Stimulated activated naive B cell treated with anti-CD40 and anti-IgM and Interleukin-4, amounts not matched to agents 10 μg/mL and 1 μg/mL and 100 μg/mL, for 72 hours (primary cell): ENCODE results near the gene PXYLP1.

Experiments
- ATAC-seq, 2 donors: fragments of 150-1000 bp; cut with Tn5 transposase; replicated peaks; 2 replicates each; pipeline ENCODE4 v1.10.0; 2021; ENCODE audit warnings: moderate library complexity in 1 of 2
- DNase-seq: peaks from one replicate; pipeline ENCODE4 v3.0.0; 2021
- H3K27ac Mint-ChIP-seq: one replicate; pipeline ENCODE4 v1.8.0; 2022; ENCODE audit warnings: mild to moderate bottlenecking, mixed read lengths
- H3K27me3 Mint-ChIP-seq, 2 donors: one replicate each; pipeline ENCODE4 v1.8.0; 2022; ENCODE audit warnings: mixed read lengths in 2 of 2
- H3K36me3 Mint-ChIP-seq, 2 donors: one replicate each; pipeline ENCODE4 v1.8.0; 2022; ENCODE audit warnings: mixed read lengths in 2 of 2, mild to moderate bottlenecking in 1 of 2
- H3K4me1 Mint-ChIP-seq, 2 donors: one replicate each; pipeline ENCODE4 v1.8.0; 2022; ENCODE audit warnings: mixed read lengths in 2 of 2, mild to moderate bottlenecking in 1 of 2
- H3K4me3 Mint-ChIP-seq, 2 donors: one replicate each; pipeline ENCODE4 v1.8.0; 2022; ENCODE audit warnings: mild to moderate bottlenecking in 2 of 2, mixed read lengths in 2 of 2, moderate library complexity in 1 of 2
- H3K9me3 Mint-ChIP-seq, 2 donors: one replicate each; pipeline ENCODE4 v1.8.0; 2022; ENCODE audit warnings: mixed read lengths in 2 of 2, mild to moderate bottlenecking in 1 of 2

The PXYLP1 gene

DNA sequence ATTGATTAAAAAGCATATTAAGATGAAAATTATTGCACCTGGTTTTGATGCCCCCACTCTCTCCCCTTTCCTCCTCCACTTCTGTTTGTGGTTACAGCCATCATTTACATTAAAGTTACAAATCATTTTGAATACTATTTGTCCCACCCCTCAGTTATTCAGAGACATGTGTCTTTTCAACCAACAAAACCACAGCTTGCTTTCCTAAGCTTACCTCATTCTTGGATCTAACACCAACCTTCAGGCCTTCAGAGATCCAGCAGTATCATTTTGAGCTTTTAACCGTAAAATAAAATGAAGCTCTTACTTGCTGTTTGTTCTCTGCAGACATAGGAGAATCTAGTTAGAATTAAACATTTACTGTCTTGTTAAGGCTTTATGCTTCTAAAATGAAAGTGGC, 4.7 kb downstream of the PXYLP1 start:
- ATAC-seq (no peak), DNase-seq (no peak)
- H3K9me3 Mint-ChIP-seq = no peaks in the 10 kb centered on the region
- no peaks in the 10 kb centered on the region for H3K36me3 Mint-ChIP-seq
- no peak overlapping the region for H3K4me3 Mint-ChIP-seq
- H3K4me1 Mint-ChIP-seq = peaks cover 5 to 8% of the 10 kb centered on the region in 2 donors
- peaks cover 4 to 7% of the 10 kb centered on the region in 2 donors for H3K27me3 Mint-ChIP-seq
- H3K27ac Mint-ChIP-seq = no peak overlapping the region

DNA sequence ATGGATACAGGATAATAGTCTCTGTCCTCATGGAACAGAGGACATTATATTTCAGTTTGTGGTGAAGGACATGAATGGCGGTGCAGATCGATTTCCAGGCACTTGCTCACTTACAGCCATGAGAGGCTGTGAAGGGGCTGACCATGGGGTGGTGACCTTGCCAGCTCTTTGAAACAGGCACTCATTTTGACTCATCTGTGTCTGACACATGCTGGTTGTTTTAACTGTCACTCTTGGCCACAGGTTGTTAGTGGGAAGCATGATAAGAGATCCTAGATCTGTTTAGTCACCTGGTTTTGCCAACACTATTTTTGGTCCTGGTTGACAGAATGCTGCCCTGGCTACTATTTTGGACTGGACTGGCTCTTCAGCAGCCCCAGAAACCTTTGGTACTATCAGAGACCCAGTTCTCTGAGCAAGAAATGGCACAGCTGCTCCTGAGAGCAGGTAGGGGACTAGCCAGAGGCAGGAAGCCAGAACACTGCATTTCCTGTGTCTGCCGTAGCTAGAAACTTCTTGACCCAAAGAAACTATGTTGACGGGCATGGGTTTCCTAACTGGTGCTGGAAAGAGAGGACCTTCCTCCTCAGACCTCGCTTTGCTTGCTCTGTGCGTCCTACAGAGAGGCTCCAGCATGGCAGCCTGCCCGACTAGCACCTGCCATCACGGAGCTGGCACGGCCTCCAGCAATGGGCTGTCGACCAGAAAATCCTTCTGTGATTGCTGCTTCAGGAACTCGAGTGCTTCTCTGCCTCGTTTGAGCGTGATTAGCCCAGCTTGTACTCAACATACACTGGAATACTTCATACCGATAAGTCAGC, 6.3 kb downstream of the PXYLP1 start:
- Mint-ChIP-seq H3K27ac (no peak overlapping the region), H3K4me1 (no peaks in the 10 kb centered on the region), H3K9me3 (no peaks in the 10 kb centered on the region), H3K27me3 (peaks cover 0 to under 1% of the 10 kb centered on the region in 2 donors), H3K36me3 (no peaks in the 10 kb centered on the region), H3K4me3 (no peak overlapping the region)
- DNase-seq (no peak), ATAC-seq (no peak)

GRCh38 chr3:141239511-141240281, 8.1 kb downstream of the PXYLP1 start:
- peaks cover 4 to 6% of the 10 kb centered on the region in 2 donors for H3K4me1 Mint-ChIP-seq
- no peaks in the 10 kb centered on the region for H3K27me3 Mint-ChIP-seq
- no peak overlapping the region for H3K27ac Mint-ChIP-seq
- H3K36me3 Mint-ChIP-seq = no peaks in the 10 kb centered on the region
- ATAC-seq = no peak
- H3K9me3 Mint-ChIP-seq = no peaks in the 10 kb centered on the region
- H3K4me3 Mint-ChIP-seq = no peak overlapping the region
- DNase-seq = no peak

DNA sequence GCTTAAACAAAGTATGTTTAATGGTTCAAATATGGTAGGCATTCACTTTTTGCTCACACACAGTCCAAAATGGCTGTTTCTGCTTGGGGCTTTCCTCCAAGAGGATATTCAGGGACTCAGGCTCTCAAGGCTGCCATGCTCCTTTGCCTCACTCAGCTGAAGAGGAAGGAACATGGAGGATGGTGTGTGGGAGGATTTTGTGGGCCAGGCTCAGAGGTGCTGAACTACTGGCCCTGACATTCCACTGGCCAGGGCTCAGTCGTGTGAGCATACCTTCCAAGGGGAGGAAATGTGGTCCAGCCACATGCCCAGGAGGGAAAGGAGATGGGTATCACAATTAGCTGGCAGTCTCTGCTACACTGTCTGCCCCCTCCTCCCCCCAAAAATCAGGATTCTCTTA, 8.7 kb downstream of the PXYLP1 start:
- Mint-ChIP-seq H3K4me3 (no peak overlapping the region), H3K9me3 (no peaks in the 10 kb centered on the region), H3K4me1 (peaks cover 4 to 6% of the 10 kb centered on the region in 2 donors), H3K36me3 (no peaks in the 10 kb centered on the region), H3K27ac (no peak overlapping the region), H3K27me3 (no peaks in the 10 kb centered on the region)
- DNase-seq (no peak), ATAC-seq (no peak)

DNA sequence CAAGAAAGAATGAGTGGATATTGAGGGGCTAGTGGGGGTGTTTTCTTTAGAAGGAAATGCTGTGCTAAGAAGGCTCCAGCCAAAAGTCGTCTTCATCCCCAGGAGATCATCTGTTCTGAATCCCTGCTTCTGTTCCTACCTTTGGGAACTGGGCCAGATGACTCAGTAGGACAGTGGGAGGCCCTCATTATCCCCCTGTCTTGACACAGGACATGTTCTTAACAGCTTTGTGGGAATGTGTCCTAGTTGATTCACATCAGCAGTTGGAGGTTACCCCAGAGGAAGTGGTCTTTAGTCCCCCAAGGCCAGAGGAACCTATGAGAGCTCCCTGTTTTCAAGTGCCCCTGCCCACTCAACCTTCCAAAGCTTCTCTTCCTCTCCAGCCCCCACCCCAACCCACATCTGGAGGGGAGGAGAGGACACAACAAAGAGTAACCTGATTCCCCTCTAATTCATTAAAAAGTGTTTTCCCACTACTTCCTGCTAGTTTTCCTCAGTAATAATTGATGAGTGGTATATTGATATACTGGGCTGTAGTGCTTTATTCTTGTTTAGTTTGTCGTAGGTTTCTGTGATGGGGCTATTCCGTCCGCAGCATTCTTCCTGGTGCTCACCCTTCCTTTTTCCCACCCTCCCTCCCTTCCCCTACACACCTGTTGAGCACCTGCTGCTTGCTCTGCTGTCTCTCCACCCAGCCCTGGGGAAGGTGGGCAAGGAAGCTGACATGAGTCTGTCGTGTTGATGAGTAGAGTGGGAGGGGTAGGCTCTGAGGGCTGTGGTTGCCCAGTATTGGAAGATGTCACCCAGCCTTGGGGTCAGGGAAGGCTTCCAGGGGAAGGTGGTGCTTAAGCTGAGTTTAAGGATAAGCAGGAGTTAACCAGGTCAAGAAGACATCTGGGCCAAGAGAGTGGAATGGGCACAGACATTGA, 9.3 kb downstream of the PXYLP1 start:
- DNase-seq (no peak), ATAC-seq (no peak)
- Mint-ChIP-seq H3K4me3 (no peak overlapping the region), H3K27ac (no peak overlapping the region), H3K4me1 (peaks cover 4 to 6% of the 10 kb centered on the region in 2 donors), H3K36me3 (no peaks in the 10 kb centered on the region), H3K9me3 (no peaks in the 10 kb centered on the region), H3K27me3 (no peaks in the 10 kb centered on the region)

GRCh38 chr3:141241616-141242376, 10.2 kb downstream of the PXYLP1 start:
- Mint-ChIP-seq H3K36me3 (no peaks in the 10 kb centered on the region), H3K4me3 (no peak overlapping the region), H3K27me3 (no peaks in the 10 kb centered on the region), H3K27ac (no peak overlapping the region), H3K4me1 (peaks cover 4 to 6% of the 10 kb centered on the region in 2 donors), H3K9me3 (no peaks in the 10 kb centered on the region)
- DNase-seq (no peak), ATAC-seq (no peak)

DNA sequence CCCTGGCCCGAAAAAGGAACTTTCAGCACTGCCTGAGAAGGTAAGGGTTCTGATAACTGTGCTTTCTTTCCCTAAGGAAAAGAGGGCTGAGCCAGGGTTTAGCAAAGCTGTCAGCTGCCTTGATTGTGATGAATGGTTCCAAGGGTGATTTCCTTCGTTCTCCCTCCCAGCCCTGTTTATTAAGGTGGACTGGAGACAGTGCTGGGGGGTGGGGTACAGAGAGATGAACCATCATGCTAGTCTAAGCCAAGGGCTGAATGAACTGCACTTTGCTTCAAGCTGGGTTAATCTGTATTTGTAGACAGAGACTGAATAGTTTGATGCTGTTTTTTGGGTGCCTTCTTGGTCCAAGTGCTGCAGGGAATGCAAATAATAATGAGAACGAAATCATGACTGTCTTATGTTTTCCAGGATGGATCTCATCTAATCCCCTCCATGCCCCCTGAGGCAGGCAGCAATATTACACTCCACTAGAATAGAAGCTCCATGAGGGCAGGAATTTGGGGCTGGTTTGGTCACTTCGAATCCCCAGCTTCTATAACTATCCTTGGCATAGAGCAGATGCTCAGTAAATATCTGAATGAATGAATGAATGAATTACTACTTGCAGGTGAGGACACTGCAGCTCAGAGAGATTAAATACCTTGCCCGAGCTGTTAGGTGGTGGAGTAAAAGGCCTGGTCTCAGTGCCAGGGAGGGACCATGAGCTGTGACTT, 10.9 kb downstream of the PXYLP1 start:
- H3K36me3 Mint-ChIP-seq = no peaks in the 10 kb centered on the region
- H3K27ac Mint-ChIP-seq = no peak overlapping the region
- H3K9me3 Mint-ChIP-seq = no peaks in the 10 kb centered on the region
- DNase-seq (no peak), ATAC-seq (no peak)
- H3K4me1 Mint-ChIP-seq = peaks cover 4 to 6% of the 10 kb centered on the region in 2 donors
- no peaks in the 10 kb centered on the region for H3K27me3 Mint-ChIP-seq
- no peak overlapping the region for H3K4me3 Mint-ChIP-seq

GRCh38 chr3:141243271-141243707, 11.7 kb downstream of the PXYLP1 start:
- H3K36me3 Mint-ChIP-seq = no peaks in the 10 kb centered on the region
- no peak overlapping the region for H3K27ac Mint-ChIP-seq
- H3K9me3 Mint-ChIP-seq = no peaks in the 10 kb centered on the region
- no peak for DNase-seq
- H3K4me1 Mint-ChIP-seq = peaks cover 4 to 6% of the 10 kb centered on the region in 2 donors
- H3K4me3 Mint-ChIP-seq = no peak overlapping the region
- peak in 1 of 2 donors; percentile 59 for ATAC-seq
- no peaks in the 10 kb centered on the region for H3K27me3 Mint-ChIP-seq

DNA sequence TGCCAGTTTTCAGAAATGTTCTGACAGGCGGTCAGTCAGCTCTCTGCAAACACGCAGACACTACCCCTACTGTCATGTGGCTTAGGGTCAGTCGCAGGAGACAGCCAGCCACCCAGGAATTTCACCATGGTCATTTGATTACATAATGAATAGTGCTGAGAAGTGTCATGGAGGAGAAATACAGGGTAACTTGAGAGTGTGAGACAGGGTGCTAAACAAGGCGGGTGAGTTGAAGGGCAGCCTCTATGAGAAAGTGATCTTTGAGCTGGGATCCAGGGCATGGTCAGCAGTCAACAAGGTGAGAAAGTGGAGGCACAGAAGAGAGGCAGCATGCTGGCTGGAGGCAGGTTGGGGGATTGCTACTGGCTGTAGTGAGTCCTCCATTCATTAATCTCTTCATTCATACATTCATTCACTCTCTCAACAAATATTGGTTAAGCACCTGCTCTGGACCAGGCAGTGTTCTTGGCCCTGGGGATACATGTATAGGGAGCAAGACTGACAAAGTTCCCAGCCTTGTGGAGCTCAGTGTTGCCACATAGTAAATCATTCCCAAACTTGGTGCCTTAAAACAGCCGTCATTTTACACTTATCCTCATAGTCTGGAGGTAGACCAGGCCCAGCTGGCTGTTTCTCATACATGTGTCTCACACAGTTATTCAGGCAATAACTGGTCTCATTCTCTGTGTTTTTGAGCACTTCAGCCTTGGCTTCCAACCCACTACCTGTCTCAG, 14.8 kb downstream of the PXYLP1 start:
- no peaks in the 10 kb centered on the region for H3K9me3 Mint-ChIP-seq
- no peaks in the 10 kb centered on the region for H3K27me3 Mint-ChIP-seq
- DNase-seq (no peak), ATAC-seq (no peak)
- H3K4me3 Mint-ChIP-seq = no peak overlapping the region
- H3K36me3 Mint-ChIP-seq = no peaks in the 10 kb centered on the region
- peaks cover 4 to 6% of the 10 kb centered on the region in 2 donors for H3K4me1 Mint-ChIP-seq
- H3K27ac Mint-ChIP-seq = no peak overlapping the region

DNA sequence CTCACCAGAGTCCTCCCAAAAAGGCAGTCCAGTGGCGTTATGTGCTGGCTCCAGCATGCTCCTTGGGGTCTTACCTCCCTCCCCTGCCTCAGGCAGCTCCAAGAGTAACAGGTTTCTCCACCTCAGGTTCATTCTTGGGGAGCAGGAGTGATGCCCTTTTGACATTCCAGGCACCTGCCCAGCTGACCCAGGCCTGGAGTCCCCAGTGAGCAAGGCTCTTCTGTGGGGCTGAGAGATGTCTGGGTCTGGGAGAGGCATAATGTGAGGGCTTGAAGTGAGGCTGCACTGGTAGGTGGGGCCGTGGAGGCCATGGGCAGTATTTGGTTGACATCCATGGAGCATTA, 15.3 kb downstream of the PXYLP1 start:
- no peaks in the 10 kb centered on the region for H3K9me3 Mint-ChIP-seq
- no peak for ATAC-seq
- H3K27ac Mint-ChIP-seq = no peak overlapping the region
- H3K27me3 Mint-ChIP-seq = no peaks in the 10 kb centered on the region
- no peaks in the 10 kb centered on the region for H3K36me3 Mint-ChIP-seq
- peaks cover 4 to 6% of the 10 kb centered on the region in 2 donors for H3K4me1 Mint-ChIP-seq
- H3K4me3 Mint-ChIP-seq = no peak overlapping the region
- DNase-seq = no peak

GRCh38 chr3:141248064-141248463, 16.4 kb downstream of the PXYLP1 start:
- no peaks in the 10 kb centered on the region for H3K36me3 Mint-ChIP-seq
- ATAC-seq = no peak

DNA sequence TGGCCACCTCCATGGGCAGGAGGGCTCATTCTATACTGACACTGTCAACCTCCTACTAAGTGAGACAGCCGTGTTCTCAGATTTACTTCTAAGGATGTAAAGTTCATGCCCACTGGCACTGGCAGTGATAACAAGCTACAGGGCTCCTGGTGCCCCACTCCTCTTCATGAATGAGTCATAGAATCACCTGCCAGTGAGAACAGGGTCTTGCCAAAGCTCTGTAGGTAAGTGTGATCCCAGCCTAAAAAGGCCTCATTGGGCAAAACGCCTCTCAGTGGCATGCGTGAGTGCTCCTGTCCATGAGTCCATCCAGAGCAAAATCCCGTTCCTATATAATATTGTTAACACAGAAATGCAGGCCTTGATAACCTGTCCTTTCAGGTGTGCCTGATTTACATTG, 17.4 kb downstream of the PXYLP1 start:
- no peak for ATAC-seq
- no peaks in the 10 kb centered on the region for H3K36me3 Mint-ChIP-seq
- H3K9me3 Mint-ChIP-seq = no peaks in the 10 kb centered on the region
- DNase-seq = no peak
- H3K27me3 Mint-ChIP-seq = no peaks in the 10 kb centered on the region
- H3K4me3 Mint-ChIP-seq = no peak overlapping the region
- H3K27ac Mint-ChIP-seq = no peak overlapping the region
- no peaks in the 10 kb centered on the region for H3K4me1 Mint-ChIP-seq

More at GRCh38 chr3:141248064-141248463, 16.4 kb downstream of the PXYLP1 start:
- no peaks in the 10 kb centered on the region for H3K27me3 Mint-ChIP-seq
- no peaks in the 10 kb centered on the region for H3K9me3 Mint-ChIP-seq
- no peak overlapping the region for H3K27ac Mint-ChIP-seq
- no peak for DNase-seq
- H3K4me1 Mint-ChIP-seq = peaks cover 4 to 6% of the 10 kb centered on the region in 2 donors
- H3K4me3 Mint-ChIP-seq = no peak overlapping the region

DNA sequence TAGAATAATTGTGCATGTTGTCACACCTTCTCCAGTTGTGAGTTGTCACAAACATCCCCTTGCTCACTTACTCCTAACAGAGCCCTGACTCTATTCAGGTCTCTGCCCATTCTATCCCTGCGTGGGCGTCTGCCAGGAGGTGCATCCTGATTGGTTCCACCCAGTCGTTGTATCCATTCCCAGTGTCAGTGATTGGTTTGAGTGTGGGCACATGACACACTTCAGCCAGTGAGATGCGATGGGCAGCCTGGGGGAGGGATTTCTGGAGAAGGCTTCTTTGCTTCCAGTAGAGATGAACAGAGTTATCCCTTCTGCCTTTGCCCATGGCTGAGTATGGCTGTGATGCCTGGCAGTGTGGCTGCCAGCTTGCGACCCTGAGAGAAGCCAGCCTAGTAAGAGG, 18.7 kb downstream of the PXYLP1 start:
- Mint-ChIP-seq H3K27ac (no peak overlapping the region), H3K27me3 (no peaks in the 10 kb centered on the region)

More for the DNA sequence above, 18.7 kb downstream of the PXYLP1 start:
- Mint-ChIP-seq H3K9me3 (no peaks in the 10 kb centered on the region), H3K36me3 (no peaks in the 10 kb centered on the region), H3K4me3 (no peak overlapping the region), H3K4me1 (no peaks in the 10 kb centered on the region)
- no peak for DNase-seq
- ATAC-seq = no peak
